ENCODE data around the gene SLC22A24.

Gene SLC22A24

GRCh38 chr11:63155794-63156193 is 11.8 kb upstream of the SLC22A24 start:
- Histone ChIP-seq H2BK120ac (ENCODE audit: low read depth, low read length) (no peak overlapping the region), H3K27me3 (ENCODE audit: insufficient read depth, low read length, poor library complexity) (no peaks in the 10 kb centered on the region), H3K36me3 (ENCODE audit: control insufficient read depth, insufficient read depth, low read length) (no peaks in the 10 kb centered on the region), H2BK15ac (replicated peaks; ENCODE audit: low read depth) (no peak overlapping the region), H3K4ac (ENCODE audit: low read depth, low read length) (no peak overlapping the region), H3K79me2 (ENCODE audit: control insufficient read depth, insufficient read depth, low read length) (no peaks in the 10 kb centered on the region), H3K9ac (ENCODE audit: low read length) (no peak overlapping the region), H3K4me3 (ENCODE audit: low read length) (no peak overlapping the region), H4K5ac (ENCODE audit: low read length) (no peak overlapping the region), H3K27ac (ENCODE audit: low read depth, low read length) (no peak overlapping the region), H3K79me1 (ENCODE audit: low read length) (no peaks in the 10 kb centered on the region), H3K18ac (ENCODE audit: low read length) (no peak overlapping the region), H3K56ac (ENCODE audit: low read length) (no peak overlapping the region), H3K4me2 (ENCODE audit: low read length) (no peak overlapping the region), H2BK5ac (ENCODE audit: low read length) (no peak overlapping the region), H3K23ac (ENCODE audit: low read length) (no peak overlapping the region), H3K4me1 (ENCODE audit: control insufficient read depth, low read depth, low read length) (no peaks in the 10 kb centered on the region), H4K8ac (ENCODE audit: low read depth, low read length) (no peak overlapping the region), H2AK5ac (ENCODE audit: low read length) (no peak overlapping the region)
- DNase-seq, result no peak
- WGBS (ENCODE audit: extremely low coverage, insufficient coverage, low lambda C conversion rate), result no CpG with 5 or more reads among the region's 1 CpG

- Histone ChIP-seq H3K4me3 (ENCODE audit: low read length) (no peak overlapping the region), H3K79me1 (ENCODE audit: low read length) (no peaks in the 10 kb centered on the region), H3K4me1 (ENCODE audit: control insufficient read depth, low read depth, low read length) (no peaks in the 10 kb centered on the region), H4K8ac (ENCODE audit: low read depth, low read length) (no peak overlapping the region), H3K23ac (ENCODE audit: low read length) (no peak overlapping the region), H3K27me3 (ENCODE audit: insufficient read depth, low read length, poor library complexity) (no peaks in the 10 kb centered on the region), H2BK5ac (ENCODE audit: low read length) (no peak overlapping the region), H3K79me2 (ENCODE audit: control insufficient read depth, insufficient read depth, low read length) (no peaks in the 10 kb centered on the region), H4K5ac (ENCODE audit: low read length) (no peak overlapping the region), H2AK5ac (ENCODE audit: low read length) (no peak overlapping the region), H3K27ac (ENCODE audit: low read depth, low read length) (no peak overlapping the region), H3K18ac (ENCODE audit: low read length) (no peak overlapping the region), H3K56ac (ENCODE audit: low read length) (no peak overlapping the region), H2BK15ac (replicated peaks; ENCODE audit: low read depth) (no peak overlapping the region), H3K9ac (ENCODE audit: low read length) (no peak overlapping the region), H3K4ac (ENCODE audit: low read depth, low read length) (no peak overlapping the region), H3K4me2 (ENCODE audit: low read length) (no peak overlapping the region), H2BK120ac (ENCODE audit: low read depth, low read length) (no peak overlapping the region), H3K36me3 (ENCODE audit: control insufficient read depth, insufficient read depth, low read length) (no peaks in the 10 kb centered on the region)
- WGBS (ENCODE audit: extremely low coverage, insufficient coverage, low lambda C conversion rate), result no CpG with 5 or more reads among the region's 2 CpGs
- no peak for DNase-seq
These were observed 2.6 kb upstream of the SLC22A24 start for GRCh38 chr11:63146581-63146980.

DNA sequence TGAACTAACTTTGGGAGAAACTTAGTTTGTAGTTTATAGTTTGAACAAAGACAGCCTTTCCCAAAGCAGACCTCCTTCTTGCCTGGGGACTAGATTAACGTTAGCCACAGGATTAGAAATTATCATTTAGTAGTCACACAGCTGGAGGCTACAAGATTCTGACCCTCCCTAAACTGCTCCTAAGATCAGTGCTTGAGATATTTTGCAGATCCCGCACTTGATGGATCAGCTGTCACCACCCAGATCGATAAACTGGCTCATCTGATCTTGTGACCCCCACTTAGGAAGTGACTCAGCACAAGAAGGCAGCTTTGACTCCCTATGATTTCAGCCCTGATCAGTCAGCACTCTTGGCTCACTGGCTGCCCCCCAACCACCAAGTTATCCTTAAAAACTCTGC is 1.6 kb downstream of the SLC22A24 start:
- no peak overlapping the region for H3K4me2 ChIP-seq (ENCODE audit: low read length)
- H2BK15ac ChIP-seq (replicated peaks; ENCODE audit: low read depth), result no peak overlapping the region
- no peak overlapping the region for H2BK5ac ChIP-seq (ENCODE audit: low read length)
- no peak overlapping the region for H4K8ac ChIP-seq (ENCODE audit: low read depth, low read length)
- no peak overlapping the region for H3K18ac ChIP-seq (ENCODE audit: low read length)
- no peaks in the 10 kb centered on the region for H3K79me1 ChIP-seq (ENCODE audit: low read length)
- H3K56ac ChIP-seq (ENCODE audit: low read length), result no peak overlapping the region
- H3K36me3 ChIP-seq (ENCODE audit: control insufficient read depth, insufficient read depth, low read length), result no peaks in the 10 kb centered on the region
- no peak overlapping the region for H3K23ac ChIP-seq (ENCODE audit: low read length)
- no peak overlapping the region for H3K4ac ChIP-seq (ENCODE audit: low read depth, low read length)
- no peak overlapping the region for H4K5ac ChIP-seq (ENCODE audit: low read length)
- H2AK5ac ChIP-seq (ENCODE audit: low read length), result no peak overlapping the region
- H3K4me1 ChIP-seq (ENCODE audit: control insufficient read depth, low read depth, low read length), result no peaks in the 10 kb centered on the region
- H3K27ac ChIP-seq (ENCODE audit: low read depth, low read length), result no peak overlapping the region
- H2BK120ac ChIP-seq (ENCODE audit: low read depth, low read length), result no peak overlapping the region
- DNase-seq, result no peak
- no peak overlapping the region for H3K9ac ChIP-seq (ENCODE audit: low read length)
- H3K27me3 ChIP-seq (ENCODE audit: insufficient read depth, low read length, poor library complexity), result no peaks in the 10 kb centered on the region
- H3K4me3 ChIP-seq (ENCODE audit: low read length), result no peak overlapping the region
- no CpG with 5 or more reads among the region's 3 CpGs for WGBS (ENCODE audit: extremely low coverage, insufficient coverage, low lambda C conversion rate)
- H3K79me2 ChIP-seq (ENCODE audit: control insufficient read depth, insufficient read depth, low read length), result no peaks in the 10 kb centered on the region

DNA sequence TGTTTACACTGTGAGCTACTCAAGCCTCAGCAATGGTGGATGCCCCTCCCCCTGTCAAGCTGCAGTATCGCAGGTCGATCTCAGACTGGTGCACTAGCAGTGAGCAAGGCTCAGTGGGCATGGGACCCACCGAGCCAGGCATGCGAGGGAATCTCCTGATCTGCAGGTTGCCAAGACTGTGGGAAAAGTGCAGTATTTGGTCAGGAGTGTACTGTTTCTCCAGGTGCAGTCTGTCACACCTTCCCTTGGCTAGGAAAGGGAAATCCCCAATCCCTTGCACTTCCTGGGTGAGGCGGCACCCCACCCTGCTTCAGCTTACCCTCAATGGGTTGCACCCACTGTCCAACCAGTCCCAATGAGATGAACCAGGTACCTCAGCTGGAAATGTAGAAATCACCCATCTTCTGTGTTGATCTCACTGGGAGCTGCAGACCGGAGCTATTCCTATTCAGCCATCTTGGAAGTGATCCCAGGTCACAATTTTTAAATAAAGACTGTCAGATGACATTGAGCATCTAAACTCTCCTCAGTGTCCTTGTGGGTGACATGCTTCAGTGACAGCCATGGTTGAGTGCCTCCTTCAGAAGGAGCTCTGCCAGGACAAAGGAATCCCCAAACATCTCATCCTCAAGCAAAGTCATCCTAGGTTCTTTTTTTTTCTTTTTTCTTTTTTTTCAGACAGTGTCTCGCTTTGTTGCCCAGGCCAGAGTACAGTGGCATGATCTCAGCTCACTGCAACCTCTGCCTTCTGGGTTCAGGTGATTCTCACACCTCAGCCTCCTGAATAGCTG is 10.8 kb downstream of the SLC22A24 start:
- H3K79me2 ChIP-seq (ENCODE audit: control insufficient read depth, insufficient read depth, low read length), result no peaks in the 10 kb centered on the region
- H3K36me3 ChIP-seq (ENCODE audit: control insufficient read depth, insufficient read depth, low read length), result no peaks in the 10 kb centered on the region
- no peaks in the 10 kb centered on the region for H3K27me3 ChIP-seq (ENCODE audit: insufficient read depth, low read length, poor library complexity)
- no peak overlapping the region for H3K23ac ChIP-seq (ENCODE audit: low read length)
- no peak overlapping the region for H3K18ac ChIP-seq (ENCODE audit: low read length)
- no peak overlapping the region for H3K9ac ChIP-seq (ENCODE audit: low read length)
- H3K4me3 ChIP-seq (ENCODE audit: low read length), result no peak overlapping the region
- no peak overlapping the region for H3K27ac ChIP-seq (ENCODE audit: low read depth, low read length)
- DNase-seq, result no peak
- H2AK5ac ChIP-seq (ENCODE audit: low read length), result no peak overlapping the region
- H2BK120ac ChIP-seq (ENCODE audit: low read depth, low read length), result no peak overlapping the region
- no peaks in the 10 kb centered on the region for H3K79me1 ChIP-seq (ENCODE audit: low read length)
- WGBS (ENCODE audit: extremely low coverage, insufficient coverage, low lambda C conversion rate), result no CpG with 5 or more reads among the region's 7 CpGs
- H2BK15ac ChIP-seq (replicated peaks; ENCODE audit: low read depth), result no peak overlapping the region
- no peak overlapping the region for H4K8ac ChIP-seq (ENCODE audit: low read depth, low read length)
- H4K5ac ChIP-seq (ENCODE audit: low read length), result no peak overlapping the region
- H3K4ac ChIP-seq (ENCODE audit: low read depth, low read length), result no peak overlapping the region
- no peak overlapping the region for H3K56ac ChIP-seq (ENCODE audit: low read length)
- H3K4me1 ChIP-seq (ENCODE audit: control insufficient read depth, low read depth, low read length), result no peaks in the 10 kb centered on the region
- H3K4me2 ChIP-seq (ENCODE audit: low read length), result no peak overlapping the region
- H2BK5ac ChIP-seq (ENCODE audit: low read length), result no peak overlapping the region

GRCh38 chr11:63099555-63099954 is 44.5 kb downstream of the SLC22A24 start:
- DNase-seq, result peak; percentile 3
- Histone ChIP-seq H4K8ac (ENCODE audit: low read depth, low read length) (no peak overlapping the region), H3K4me2 (ENCODE audit: low read length) (no peak overlapping the region), H3K79me1 (ENCODE audit: low read length) (no peaks in the 10 kb centered on the region), H3K27me3 (ENCODE audit: insufficient read depth, low read length, poor library complexity) (no peaks in the 10 kb centered on the region), H2BK15ac (replicated peaks; ENCODE audit: low read depth) (no peak overlapping the region), H3K4me1 (ENCODE audit: control insufficient read depth, low read depth, low read length) (no peaks in the 10 kb centered on the region), H3K9ac (ENCODE audit: low read length) (no peak overlapping the region), H3K36me3 (ENCODE audit: control insufficient read depth, insufficient read depth, low read length) (no peaks in the 10 kb centered on the region), H3K23ac (ENCODE audit: low read length) (no peak overlapping the region), H4K5ac (ENCODE audit: low read length) (no peak overlapping the region), H3K79me2 (ENCODE audit: control insufficient read depth, insufficient read depth, low read length) (no peaks in the 10 kb centered on the region), H3K4ac (ENCODE audit: low read depth, low read length) (no peak overlapping the region), H2AK5ac (ENCODE audit: low read length) (no peak overlapping the region), H3K27ac (ENCODE audit: low read depth, low read length) (no peak overlapping the region), H3K56ac (ENCODE audit: low read length) (no peak overlapping the region), H2BK5ac (ENCODE audit: low read length) (no peak overlapping the region), H2BK120ac (ENCODE audit: low read depth, low read length) (no peak overlapping the region), H3K4me3 (ENCODE audit: low read length) (no peak overlapping the region), H3K18ac (ENCODE audit: low read length) (no peak overlapping the region)
- whole genome bisulfite sequencing (ENCODE audit: extremely low coverage, insufficient coverage, low lambda C conversion rate), result no CpG with 5 or more reads among the region's 3 CpGs

GRCh38 chr11:63080682-63081081 is 63.3 kb downstream of the SLC22A24 start:
- no peaks in the 10 kb centered on the region for H3K27me3 ChIP-seq (ENCODE audit: insufficient read depth, low read length, poor library complexity)
- no peaks in the 10 kb centered on the region for H3K79me1 ChIP-seq (ENCODE audit: low read length)
- no peak overlapping the region for H3K27ac ChIP-seq (ENCODE audit: low read depth, low read length)
- no peak overlapping the region for H2BK15ac ChIP-seq (replicated peaks; ENCODE audit: low read depth)
- no CpG with 5 or more reads among the region's 2 CpGs for WGBS (ENCODE audit: extremely low coverage, insufficient coverage, low lambda C conversion rate)
- no peak overlapping the region for H4K5ac ChIP-seq (ENCODE audit: low read length)
- H2AK5ac ChIP-seq (ENCODE audit: low read length), result no peak overlapping the region
- H3K4ac ChIP-seq (ENCODE audit: low read depth, low read length), result no peak overlapping the region
- H3K56ac ChIP-seq (ENCODE audit: low read length), result no peak overlapping the region
- no peak overlapping the region for H3K18ac ChIP-seq (ENCODE audit: low read length)
- no peak overlapping the region for H3K9ac ChIP-seq (ENCODE audit: low read length)
- H4K8ac ChIP-seq (ENCODE audit: low read depth, low read length), result no peak overlapping the region
- H3K23ac ChIP-seq (ENCODE audit: low read length), result no peak overlapping the region
- H3K4me1 ChIP-seq (ENCODE audit: control insufficient read depth, low read depth, low read length), result no peaks in the 10 kb centered on the region
- H3K4me2 ChIP-seq (ENCODE audit: low read length), result no peak overlapping the region
- no peaks in the 10 kb centered on the region for H3K36me3 ChIP-seq (ENCODE audit: control insufficient read depth, insufficient read depth, low read length)
- H2BK5ac ChIP-seq (ENCODE audit: low read length), result no peak overlapping the region
- H3K4me3 ChIP-seq (ENCODE audit: low read length), result no peak overlapping the region
- DNase-seq, result no peak
- no peaks in the 10 kb centered on the region for H3K79me2 ChIP-seq (ENCODE audit: control insufficient read depth, insufficient read depth, low read length)
- no peak overlapping the region for H2BK120ac ChIP-seq (ENCODE audit: low read depth, low read length)
